ENCODE results near the gene SMU1.

- TF ChIP-seq CTCF (IDR thresholded peaks at IDR 0.05; ENCODE audit: low read depth, low read length), result no peak
- TF ChIP-seq EZH2phosphoT487 (IDR thresholded peaks at IDR 0.05; ENCODE audit: low read depth), result no peak
Measured at GRCh38 chr9:33065157-33066076, 11.1 kb downstream of the SMU1 start.
